AG09309 (cell line): ENCODE measurements around the gene CTIF.

Source experiments
- DNase-seq: peaks from one replicate; pipeline ENCODE4 v3.0.0-alpha.2; 2010; ENCODE audit warnings: low read depth
- H3K4me3 ChIP-seq: 2 replicates; pipeline ENCODE4 v1.5.1; 2011; ENCODE audit warnings: mild to moderate bottlenecking, low read depth, low read length, moderate library complexity; ENCODE audit not compliant: control insufficient read depth
- TF ChIP-seq, protein P1 (sequence below): IDR thresholded peaks from 2 replicates; pipeline ENCODE4 v1.5.1; 2011; ENCODE audit warnings: mild to moderate bottlenecking, low read depth, low read length, inconsistent platforms; ENCODE audit not compliant: insufficient read depth, control insufficient read depth; ENCODE audit errors: missing control alignments

Gene CTIF

GRCh38 chr18:48852794-48853193, 314.0 kb downstream of the CTIF start:
- no peak overlapping the region for H3K4me3 ChIP-seq
- DNase-seq, result no peak
- TF ChIP-seq, protein P1, sequence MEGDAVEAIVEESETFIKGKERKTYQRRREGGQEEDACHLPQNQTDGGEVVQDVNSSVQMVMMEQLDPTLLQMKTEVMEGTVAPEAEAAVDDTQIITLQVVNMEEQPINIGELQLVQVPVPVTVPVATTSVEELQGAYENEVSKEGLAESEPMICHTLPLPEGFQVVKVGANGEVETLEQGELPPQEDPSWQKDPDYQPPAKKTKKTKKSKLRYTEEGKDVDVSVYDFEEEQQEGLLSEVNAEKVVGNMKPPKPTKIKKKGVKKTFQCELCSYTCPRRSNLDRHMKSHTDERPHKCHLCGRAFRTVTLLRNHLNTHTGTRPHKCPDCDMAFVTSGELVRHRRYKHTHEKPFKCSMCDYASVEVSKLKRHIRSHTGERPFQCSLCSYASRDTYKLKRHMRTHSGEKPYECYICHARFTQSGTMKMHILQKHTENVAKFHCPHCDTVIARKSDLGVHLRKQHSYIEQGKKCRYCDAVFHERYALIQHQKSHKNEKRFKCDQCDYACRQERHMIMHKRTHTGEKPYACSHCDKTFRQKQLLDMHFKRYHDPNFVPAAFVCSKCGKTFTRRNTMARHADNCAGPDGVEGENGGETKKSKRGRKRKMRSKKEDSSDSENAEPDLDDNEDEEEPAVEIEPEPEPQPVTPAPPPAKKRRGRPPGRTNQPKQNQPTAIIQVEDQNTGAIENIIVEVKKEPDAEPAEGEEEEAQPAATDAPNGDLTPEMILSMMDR, result no peak

- no peak overlapping the region for H3K4me3 ChIP-seq
- TF ChIP-seq, protein P1, result no peak
- DNase-seq, result no peak
Observed at GRCh38 chr18:48853588-48853987, 314.8 kb downstream of the CTIF start.

DNA sequence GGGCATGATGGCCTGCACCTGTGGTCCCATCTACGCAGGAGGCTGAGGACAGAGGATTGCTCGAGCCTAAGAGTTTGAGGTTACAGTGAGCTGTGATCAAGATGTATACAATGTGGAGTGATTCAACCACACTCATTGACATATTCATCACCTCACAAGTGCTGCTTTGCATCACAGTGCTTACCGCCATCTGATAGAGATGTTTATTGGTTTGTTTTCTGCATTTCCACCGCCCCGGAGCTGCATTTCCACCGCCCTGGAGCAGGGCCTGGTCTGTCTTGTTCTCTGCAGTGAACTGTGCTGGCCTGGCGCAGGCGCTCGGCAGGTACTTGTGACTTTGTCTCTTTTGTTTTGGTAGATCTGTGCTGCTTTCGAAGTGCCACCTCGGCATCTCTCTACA, 315.9 kb downstream of the CTIF start:
- no peak for DNase-seq
- no peak overlapping the region for H3K4me3 ChIP-seq
- TF ChIP-seq, protein P1, result no peak

GRCh38 chr18:48855422-48856377, 316.9 kb downstream of the CTIF start:
- H3K4me3 ChIP-seq, result no peak overlapping the region
- no peak for DNase-seq
- TF ChIP-seq, protein P1, result no peak

DNA sequence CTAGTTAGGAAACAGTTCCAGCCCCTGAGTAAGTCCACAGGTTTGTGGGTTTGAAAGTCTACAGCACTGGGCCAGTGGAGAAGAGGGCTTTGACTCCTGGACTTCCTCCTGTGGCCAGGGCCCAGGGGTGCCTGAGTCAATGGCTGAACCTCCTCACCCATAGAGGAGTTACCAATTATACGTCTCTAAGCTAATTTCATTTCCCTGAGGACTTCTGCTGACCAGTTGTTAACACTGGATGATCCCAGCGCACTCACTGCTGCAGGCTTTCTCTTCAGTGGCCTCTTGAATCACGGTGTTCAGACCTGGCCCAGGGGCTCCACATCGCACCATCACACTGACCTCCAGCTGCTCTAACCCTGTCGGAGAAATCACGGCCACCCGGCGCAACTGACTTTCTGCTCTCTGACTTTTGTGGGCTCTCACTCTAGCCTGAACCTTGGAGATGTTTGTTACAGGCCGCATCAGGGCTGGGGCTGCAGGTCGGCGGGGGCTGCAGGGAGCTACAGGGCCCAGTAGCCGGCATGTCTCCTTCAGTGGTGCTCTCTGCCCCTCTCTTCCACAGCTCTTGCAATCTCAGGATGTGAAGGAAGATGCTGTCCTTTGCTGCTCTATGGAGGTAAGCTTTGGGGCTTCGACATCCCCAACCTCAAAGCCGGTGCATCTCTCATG, 318.3 kb downstream of the CTIF start:
- DNase-seq, result no peak
- TF ChIP-seq, protein P1, result no peak
- H3K4me3 ChIP-seq, result no peak overlapping the region

GRCh38 chr18:48858676-48859075, 319.8 kb downstream of the CTIF start:
- H3K4me3 ChIP-seq, result no peak overlapping the region
- no peak for DNase-seq
- TF ChIP-seq, protein P1, result no peak
